Esophagus muscularis mucosa (tissue), 3 donors: Measurements from ENCODE around the gene TMEM94.

Source experiments
- CTCF ChIP-seq, 3 experiments: fragments of 200-600 bp in 2 of 3; fragments of 450-650 bp in 1 of 3; sonication (generic) in 2 of 3; IDR thresholded peaks; one replicate each; pipeline ENCODE4 v1.5.1; 2017 to 2019; ENCODE audit warnings: antibody characterized with exemption in 3 of 3, mild to moderate bottlenecking in 2 of 3, moderate library complexity in 1 of 3
- POLR2A ChIP-seq: fragments of 450-650 bp; IDR thresholded peaks from one replicate; pipeline ENCODE4 v1.6.1; 2017; ENCODE audit warnings: antibody characterized with exemption, moderate library complexity, mild to moderate bottlenecking, low read depth
- POLR2AphosphoS5 ChIP-seq, 2 donors: sonication (generic); formaldehyde crosslinking; IDR thresholded peaks; one replicate each; pipeline ENCODE4 v1.6.1; 2017; ENCODE audit warnings: antibody characterized with exemption in 2 of 2

- TF ChIP-seq CTCF (IDR thresholded peaks at IDR 0.05) (no peak), POLR2A (no peak), POLR2AphosphoS5 (IDR thresholded peaks at IDR 0.05) (no peak)
These were observed 29.3 kb downstream of the TMEM94 start for GRCh38 chr17:75485688-75486087.
